HG03460 (cell line): ENCODE data around the gene MLYCD.

Experiments
- ATAC-seq: cut with Tn5 transposase; IDR thresholded peaks from one replicate; pipeline ENCODE4 v1.9.1; 2021; ENCODE audit not compliant: unreplicated experiment

The MLYCD gene

DNA sequence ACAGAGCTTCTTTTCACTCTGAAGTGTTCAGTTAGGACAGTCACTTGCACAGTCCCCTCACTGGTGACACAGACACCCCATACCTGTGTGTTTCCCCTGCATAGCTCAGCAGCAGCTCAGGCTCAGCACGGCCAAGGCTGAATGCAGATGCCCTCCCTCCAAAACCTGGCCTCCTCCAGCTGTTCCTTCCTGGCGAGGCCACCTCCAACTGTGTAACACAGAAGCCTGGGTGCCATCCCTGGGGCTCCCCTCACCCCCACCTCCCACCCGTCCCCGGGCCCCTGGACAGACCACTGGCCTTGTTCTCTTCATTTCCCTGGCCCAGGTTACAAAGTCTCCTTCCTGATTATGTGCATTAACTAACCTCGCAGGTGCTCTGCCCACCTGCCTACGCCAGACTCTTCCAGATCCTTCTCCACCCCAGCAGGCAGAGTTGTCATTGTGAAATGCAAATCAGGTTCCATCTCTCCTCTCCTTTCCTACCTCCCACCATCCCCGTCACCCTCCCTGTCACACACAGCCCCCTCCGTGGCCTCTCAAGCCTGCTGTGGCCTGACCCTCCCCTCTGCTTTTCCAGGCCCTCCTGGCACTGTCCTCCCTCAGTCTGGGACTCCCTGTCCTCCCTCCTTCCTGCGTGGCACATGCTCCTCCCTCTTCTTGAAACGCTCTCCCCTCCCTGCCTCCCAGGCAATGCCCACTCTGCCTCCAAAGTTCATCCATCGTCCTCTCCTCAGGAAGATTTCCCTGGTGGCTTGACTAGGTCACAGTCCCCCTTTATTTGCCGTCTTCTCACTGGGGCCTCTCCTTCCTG lies 26.4 kb downstream of the MLYCD start:
- ATAC-seq = no peak

DNA sequence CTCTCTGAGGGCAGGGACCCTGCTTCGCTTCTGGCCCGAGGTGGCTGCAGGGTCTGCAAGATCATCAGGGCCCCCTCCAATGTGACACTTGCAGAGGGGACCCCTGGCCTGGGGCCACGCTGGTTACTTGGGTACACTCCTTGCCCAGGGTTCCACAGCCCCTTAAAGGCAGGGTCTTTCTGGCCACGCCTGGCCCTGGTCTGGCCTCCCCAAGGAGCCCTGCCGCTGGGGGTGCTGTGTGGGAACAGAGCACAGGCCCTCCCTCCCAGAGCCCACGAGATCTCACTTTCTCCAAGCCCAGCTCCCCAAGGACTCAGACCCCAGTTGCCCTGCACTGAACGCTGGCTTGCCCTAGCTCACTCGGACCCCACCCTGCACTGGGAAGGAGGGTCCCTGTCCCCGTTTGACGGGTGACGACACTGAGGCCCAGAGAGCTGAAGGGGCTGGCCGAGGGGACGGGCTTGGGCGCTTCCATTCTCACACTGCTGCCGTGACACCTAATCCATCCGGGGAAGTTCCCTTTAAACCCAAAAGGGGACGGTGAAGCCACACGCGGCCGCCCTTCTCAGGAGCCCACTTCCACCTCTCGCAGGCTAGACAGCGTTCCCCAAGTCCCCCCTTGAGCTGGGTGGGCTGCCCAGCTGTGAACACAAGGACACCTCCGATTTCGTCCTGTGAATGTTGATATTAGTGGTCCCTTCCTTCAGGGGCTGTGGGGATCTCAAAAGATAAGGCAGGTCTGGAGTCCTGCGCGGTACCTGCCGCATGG lies 27.2 kb downstream of the MLYCD start:
- ATAC-seq = no peak

DNA sequence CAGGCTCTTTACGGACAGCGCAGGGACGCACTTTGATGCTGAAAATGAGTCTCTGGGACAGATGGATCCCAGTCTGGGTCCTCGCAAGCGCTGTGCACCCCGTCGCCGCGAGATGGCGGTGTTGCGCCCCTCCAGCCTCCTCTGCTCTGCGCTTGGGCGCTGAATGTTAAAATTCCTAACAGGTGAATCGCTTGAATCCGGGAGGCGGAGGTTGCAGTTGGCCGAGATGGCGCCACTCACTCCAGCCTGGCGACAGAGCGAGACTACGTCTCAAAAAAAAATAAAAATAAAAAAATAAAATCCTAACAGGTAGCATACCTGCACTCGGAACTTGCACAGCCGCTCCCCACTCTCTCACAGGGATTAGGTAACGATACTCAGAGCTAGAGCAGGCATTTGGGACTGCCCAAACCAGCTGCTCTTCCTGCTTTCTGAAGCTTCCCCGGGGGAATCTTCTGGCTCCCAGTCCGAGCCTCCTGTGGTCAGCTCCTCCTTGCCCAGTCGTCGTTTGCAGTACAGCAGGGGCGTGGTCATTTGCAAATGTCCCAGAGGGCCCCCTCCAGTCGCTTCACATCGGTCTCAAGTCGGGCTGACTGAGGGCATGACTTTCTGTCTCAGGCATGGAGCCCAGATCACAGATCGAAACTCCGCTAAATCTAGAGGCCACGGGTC lies 27.9 kb downstream of the MLYCD start:
- ATAC-seq = peak; percentile 57

DNA sequence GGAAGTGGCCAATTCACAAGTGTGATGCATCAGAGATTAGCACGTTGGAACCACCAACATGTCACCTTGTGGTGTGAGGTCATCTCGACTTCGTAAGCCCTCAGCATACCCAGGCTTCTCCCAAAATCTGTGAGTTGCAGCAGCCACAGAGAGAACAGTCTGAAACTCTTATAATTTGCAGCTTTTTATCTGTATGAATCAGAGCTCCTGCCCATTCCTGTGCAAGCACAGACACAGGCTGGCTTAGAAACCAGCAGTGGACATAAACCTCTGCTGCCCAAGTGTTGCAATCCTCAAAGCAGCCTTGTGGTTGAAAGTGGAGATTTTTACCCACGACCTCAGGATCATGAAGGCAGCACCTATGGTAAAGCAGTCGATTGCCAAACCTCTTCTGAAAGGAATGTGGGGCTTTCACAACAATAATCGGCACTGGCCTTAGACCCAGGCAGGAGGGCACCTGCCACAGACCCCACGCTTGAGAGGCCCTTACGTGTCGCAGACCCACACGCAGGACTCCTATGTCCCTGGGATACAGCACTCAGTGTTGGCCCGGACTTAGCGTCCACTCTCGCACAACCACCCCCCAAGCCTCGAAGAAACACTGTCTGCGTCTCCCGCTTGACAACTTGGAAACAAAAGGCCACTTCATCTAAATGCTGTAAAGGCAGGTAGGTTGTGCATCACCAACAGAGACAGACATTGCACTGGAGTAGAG lies 29.6 kb downstream of the MLYCD start:
- ATAC-seq = no peak

DNA sequence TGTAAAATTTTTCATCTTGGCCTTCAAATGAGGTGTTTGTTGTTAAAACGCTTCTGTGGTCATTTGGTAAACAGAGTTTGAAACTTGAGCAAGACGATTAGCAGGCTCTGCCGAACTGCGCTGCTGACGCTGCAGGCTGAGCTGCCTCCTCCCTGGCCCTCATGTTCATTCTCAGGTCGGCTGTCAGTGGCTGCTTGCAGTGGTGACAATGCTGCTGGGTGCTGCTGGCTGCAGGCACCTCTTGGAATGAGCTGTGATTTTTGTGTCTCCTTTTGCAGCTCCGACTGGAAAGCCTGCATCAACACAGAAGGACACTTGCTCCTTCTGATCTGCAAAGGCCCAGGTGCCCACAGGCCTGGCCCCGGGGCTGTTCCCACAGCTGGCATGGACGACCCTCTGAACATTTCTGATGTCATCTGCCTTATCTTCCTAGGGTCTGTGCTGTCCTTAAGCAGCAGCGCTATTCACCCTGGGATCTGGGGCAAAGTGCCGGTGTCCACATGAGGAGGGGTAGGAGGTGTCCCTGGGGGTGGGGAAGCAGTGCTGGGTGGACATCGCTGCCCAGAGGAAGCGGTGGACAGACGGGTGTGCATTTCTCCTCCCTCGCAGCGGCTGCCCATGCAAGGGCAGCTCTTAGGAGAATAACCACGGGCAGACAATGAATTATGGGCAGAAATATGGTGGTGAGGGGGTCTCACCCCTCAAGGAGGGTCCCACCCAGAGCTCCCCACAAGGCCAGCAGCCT lies 31.1 kb downstream of the MLYCD start:
- ATAC-seq = no peak

DNA sequence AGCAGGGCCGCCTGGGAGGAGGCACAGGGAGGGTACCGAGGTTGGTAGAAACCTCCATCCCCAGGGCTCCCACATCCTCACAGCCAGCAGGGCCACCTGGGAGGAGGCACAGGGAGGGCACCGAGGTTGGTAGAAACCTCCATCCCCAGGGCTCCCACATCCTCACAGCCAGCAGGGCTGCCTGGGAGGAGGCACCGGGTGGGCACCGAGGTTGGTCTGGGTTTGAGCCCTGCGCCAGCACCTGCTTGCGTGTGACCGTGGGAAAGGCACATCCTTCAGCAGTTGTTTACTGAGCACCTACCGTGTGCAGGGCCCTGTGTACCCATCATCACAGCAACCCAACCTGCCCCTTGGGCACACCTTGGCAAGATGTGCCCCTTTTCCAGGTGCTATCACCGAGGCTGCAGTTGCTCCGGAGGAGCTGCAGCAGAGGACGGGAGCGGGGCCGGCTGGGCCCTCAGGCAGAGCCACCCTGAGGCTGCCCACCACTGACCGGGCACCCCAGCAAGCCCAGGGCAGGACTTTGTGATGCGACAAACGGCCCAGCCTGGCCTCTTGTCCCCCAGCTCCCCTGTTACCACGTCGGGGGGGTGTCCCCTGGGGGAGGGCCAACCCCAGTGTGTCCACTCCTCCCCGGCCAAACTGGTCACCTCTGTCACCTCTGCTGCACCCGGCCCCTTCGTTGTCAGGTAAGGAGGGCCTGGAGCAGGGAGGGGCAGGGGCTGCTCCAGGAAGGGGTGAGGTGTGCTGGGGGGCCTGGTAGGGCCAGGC lies 32.0 kb downstream of the MLYCD start:
- no peak for ATAC-seq

DNA sequence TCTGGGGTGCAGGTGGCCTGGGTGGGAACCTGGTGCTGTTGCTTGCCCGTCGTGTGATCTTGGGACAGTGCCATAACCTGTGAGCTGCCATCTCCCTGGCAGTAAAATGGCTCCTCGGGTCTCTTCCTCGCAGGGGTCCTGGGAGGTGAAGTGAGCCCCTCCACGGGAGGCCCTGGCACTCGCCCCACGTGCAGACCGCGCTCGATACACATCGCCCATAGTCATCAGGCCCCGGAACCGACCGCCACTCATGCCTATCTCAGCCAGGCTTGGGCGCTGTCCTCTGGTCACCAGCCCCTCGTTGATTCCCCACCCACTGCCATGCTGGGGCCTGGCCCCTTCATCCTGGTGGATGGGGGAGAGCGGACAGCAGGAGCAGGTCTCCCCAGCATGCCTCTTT lies 32.6 kb downstream of the MLYCD start:
- ATAC-seq = no peak

- ATAC-seq = no peak
Observed at GRCh38 chr16:83932304-83932703, 33.4 kb downstream of the MLYCD start.

- no peak for ATAC-seq
Observed at GRCh38 chr16:83932955-83933673, 34.2 kb downstream of the MLYCD start.

DNA sequence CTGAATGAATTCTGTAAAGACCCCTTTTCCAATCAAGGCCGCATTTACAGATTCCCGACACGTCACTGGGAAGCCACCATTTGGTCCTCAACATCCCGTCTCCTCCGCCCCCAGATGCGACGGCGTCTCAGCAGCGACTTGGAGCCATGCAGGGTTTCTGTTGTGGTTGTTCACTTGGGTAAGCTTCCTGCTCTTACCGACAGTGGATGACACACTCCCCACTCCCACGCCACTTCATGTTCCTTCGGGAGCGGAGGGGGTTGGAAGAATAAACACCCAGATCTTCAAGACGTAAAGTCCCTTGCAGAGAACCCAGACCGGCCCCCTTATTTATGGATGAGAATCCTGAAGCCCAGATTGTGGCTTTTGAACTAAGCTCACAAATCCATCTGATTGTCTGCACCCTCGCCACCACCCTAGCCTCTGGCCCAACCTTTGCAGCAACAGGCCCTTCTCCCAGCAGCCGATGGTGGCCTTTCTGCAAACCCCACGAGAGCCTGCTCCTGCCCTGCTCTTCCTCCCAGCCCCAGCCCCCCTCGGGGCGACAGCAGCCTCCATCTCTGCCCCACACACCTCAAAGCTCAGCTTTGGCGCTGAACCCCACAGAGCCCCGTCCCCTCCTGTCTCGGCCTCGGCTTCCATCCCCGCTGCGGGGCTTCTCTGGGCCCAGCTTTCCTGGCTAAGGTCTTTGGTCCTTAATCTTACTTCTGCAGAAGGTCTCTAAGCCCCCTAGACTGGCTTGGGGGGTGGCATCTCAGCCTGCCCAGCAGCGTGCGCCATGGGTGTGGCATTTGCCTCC lies 35.2 kb downstream of the MLYCD start:
- ATAC-seq = no peak

GRCh38 chr16:83934684-83934977 lies 35.7 kb downstream of the MLYCD start:
- ATAC-seq = no peak

- ATAC-seq = no peak
Observed at GRCh38 chr16:83935005-83935857, 36.3 kb downstream of the MLYCD start.

DNA sequence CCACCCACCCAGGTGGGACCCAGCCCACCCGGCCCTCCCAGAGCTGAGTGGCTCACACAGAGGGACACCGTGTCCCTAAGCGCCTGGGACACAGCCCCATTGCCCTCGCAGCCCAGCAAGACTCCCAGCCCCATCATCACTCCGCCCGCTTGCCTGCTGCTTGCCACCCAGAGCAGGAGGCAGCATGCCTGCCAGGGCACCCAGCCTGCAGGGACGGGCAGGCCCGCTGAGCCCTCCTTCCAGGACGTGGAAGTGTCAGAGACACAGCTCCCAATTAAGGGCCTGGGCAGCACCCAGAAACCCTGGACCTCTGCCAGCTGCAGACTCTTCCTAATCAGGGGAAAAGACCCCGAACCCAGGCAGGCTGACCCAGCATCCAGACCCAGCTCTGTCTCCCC lies 36.9 kb downstream of the MLYCD start:
- no peak for ATAC-seq

GRCh38 chr16:83936581-83937165 lies 37.8 kb downstream of the MLYCD start:
- no peak for ATAC-seq

GRCh38 chr16:83937267-83937666 lies 38.4 kb downstream of the MLYCD start:
- no peak for ATAC-seq

GRCh38 chr16:83937922-83938885 lies 39.3 kb downstream of the MLYCD start:
- ATAC-seq = no peak
